GM18499 (cell line): Measurements from ENCODE around the gene HS6ST1.
"Not testable (repeated sequence)": the region's sequence is repeated elsewhere in the genome, so short reads cannot be mapped to it uniquely, and the experiment has no call there.

ENCODE experiments used
- ATAC-seq: cut with Tn5 transposase; IDR thresholded peaks from one replicate; pipeline ENCODE4 v1.9.1; 2021; ENCODE audit warnings: moderate number of reproducible peaks; ENCODE audit not compliant: insufficient read depth, unreplicated experiment

Gene HS6ST1

DNA sequence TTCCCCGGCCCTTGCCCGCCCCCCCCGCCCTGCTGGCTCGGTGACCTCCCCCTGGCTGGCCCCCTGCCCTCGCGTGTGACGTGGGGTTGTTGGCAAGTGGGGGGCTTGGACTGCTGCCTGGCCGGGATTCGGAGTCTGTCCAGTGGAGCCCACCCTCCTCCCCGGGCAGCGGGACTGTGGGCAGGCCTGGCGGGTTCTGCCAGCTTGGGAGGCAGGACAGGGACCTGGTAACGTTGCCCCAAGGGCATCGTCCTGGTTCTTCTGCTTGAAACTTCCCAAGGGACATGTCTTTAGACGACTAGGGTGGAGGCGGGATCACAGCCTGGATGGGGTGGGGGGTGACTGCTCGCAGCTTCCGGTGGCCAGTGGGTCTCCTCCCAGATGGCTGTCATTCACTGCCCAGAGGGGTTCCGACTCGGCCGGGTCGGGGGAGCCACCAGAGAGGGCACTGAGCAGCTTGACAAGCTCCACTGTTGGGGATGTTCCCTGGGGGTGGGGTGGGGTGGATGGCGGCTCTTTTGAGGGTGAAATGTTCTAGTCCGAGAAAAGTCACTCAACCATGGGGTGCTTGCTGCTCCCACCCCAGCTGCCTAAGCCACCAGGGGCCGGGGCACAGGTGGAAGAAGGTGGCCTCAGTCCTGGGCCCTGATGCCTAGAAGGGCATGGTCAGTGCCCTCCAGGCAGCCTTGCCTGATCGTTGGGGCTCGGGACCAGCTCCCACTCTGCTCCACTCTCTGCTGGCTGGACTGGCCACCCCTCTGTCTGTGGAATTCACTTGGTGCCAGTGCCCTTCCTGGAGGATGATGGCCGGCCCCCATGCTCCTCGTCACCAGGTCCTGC lies 4.3 kb upstream of the HS6ST1 start:
- no peak for ATAC-seq

GRCh38 chr2:128321784-128322714 lies 3.4 kb upstream of the HS6ST1 start:
- ATAC-seq = peak; percentile 34

GRCh38 chr2:128320906-128321771 lies 2.5 kb upstream of the HS6ST1 start:
- no peak for ATAC-seq

- ATAC-seq = no peak
Observed at GRCh38 chr2:128320192-128320905, 1.7 kb upstream of the HS6ST1 start.

- ATAC-seq = no peak
Observed at GRCh38 chr2:128319631-128320191, 1.0 kb upstream of the HS6ST1 start.

GRCh38 chr2:128318245-128318644 lies 423 bp downstream of the HS6ST1 start:
- ATAC-seq = not testable (repeated sequence)

GRCh38 chr2:128317899-128318225 lies 806 bp downstream of the HS6ST1 start:
- not testable (repeated sequence) for ATAC-seq

DNA sequence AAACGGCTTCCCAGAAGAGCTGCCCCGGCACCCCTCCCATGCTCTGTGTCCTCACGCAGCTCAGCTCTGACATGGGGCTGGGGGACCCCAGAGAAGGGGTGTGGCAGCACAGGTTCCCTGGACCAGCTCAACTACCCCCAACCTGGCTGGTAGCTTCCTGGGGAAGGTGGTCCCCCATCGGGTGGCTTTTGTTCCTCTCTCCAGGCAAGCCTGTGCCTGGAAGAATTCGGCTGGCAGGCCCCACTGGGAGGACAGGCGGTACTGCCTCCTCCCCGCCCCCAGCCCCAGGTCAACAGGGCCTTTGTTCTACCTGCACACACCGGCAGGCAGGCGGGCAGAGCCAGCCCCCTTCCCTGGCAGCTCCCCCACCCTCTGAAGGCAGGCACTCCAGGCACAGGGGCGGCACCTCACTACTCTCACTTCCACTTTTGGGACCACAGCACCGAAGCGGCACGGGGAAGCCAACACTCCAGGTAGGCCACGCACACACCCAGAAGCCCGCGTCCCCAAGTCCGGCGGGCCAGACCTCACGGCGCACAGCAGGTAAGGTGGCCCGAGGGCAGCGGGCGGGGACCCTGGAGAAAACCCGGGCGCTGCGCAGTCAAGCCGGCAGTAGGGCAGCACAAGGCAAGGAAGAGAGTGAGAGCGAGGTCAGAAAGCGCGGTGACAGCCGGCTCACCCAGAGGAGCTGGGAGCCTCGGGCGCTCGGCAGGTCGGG lies 1.3 kb downstream of the HS6ST1 start:
- no peak for ATAC-seq

DNA sequence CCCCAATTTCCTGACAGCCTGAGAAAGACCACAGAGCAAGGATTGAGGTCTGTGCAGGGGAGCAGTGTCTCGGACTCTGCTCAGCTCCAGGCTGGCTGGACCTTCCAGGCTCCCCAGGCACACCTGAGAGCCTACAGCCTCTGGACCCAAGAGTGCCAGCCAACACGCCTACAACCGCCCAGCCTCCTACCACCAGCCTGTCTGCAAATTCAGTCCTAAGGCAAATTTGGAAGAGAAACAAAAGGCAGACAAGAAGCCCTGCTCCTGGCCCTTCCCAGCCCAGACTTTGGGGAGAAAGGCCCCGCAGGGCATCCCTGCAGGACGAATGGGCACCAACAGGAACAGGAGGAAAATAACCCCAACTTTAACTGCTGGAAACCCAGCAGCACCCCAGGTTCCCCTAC lies 1.9 kb downstream of the HS6ST1 start:
- no peak for ATAC-seq

DNA sequence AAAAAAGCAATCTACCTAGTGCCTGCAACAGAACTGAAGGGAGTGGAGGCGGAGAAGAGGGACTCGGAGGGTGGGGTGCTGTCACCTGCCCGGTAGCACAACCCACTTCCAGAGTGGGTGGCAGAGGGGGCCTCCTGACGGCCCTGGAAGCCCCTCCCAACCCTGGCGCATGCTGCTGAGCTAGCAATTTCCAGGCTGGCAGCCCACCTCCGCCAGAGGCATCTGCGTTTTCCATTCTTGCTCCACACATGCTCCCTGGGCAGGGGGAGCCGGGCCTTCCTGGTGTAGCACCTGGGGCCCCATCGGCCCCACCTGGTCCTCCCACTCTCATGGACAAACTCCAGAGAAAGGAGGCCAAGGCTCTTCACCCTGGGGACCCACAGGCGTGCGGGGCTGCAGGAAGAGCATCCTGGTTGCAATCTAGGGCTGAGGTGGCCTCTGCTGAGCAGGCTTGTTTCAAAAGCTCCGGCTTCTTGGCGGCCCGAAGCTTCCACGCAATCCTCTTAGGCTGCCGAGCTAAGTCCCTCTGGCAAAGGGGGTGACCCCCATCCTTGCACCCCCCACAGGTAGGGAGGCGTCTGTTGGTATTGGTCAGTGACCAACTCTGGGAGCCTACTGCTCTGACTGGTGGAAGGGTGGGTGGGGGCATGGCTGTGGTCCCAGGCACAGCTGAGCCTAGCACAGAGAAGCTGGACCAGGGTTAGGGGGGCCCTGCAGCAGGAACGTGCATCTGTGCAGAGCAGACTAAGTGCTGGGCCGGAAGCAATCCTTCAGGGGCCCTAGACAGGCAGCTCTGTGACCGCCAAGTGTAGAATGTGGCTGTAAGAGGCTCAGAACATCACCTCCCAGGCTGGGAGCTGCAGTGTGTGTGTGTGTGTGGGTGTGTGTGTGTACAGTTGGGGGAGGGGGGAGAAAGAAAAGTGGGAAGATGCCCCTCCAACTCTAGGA lies 2.6 kb downstream of the HS6ST1 start:
- ATAC-seq = no peak

DNA sequence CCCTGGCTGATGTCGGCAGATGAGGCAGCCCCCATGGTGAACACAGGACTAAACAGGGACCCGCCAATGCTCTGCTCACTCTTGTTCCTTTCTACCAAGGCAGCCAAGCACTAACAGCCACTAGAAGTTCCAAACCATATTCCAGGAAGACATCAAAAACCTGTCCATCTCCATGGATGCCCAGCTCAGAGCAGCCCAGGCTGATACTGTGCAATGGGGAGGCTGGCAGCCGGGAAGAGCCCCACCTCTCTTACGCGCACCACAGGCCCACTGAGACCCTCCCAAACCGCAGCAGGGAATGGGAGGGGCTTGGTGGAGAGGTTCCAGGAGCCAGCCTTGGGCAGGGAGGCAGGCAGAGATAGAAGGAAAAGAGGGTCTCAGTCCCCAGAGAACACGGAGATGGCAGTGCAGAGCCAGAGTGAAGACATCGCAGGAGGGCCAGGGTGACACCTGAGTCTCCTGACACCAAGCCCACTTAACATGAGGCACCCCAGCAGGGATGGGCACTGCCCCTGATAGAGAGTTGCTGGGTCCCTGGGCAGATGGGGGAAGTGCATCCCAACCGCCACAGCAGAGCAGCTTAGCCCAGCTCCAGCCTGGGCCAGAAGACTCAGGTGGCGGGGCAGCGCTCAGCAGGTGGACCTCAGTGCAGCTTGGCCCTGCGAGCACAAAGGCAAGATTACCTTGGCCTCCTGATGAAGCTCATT lies 3.4 kb downstream of the HS6ST1 start:
- ATAC-seq = no peak

DNA sequence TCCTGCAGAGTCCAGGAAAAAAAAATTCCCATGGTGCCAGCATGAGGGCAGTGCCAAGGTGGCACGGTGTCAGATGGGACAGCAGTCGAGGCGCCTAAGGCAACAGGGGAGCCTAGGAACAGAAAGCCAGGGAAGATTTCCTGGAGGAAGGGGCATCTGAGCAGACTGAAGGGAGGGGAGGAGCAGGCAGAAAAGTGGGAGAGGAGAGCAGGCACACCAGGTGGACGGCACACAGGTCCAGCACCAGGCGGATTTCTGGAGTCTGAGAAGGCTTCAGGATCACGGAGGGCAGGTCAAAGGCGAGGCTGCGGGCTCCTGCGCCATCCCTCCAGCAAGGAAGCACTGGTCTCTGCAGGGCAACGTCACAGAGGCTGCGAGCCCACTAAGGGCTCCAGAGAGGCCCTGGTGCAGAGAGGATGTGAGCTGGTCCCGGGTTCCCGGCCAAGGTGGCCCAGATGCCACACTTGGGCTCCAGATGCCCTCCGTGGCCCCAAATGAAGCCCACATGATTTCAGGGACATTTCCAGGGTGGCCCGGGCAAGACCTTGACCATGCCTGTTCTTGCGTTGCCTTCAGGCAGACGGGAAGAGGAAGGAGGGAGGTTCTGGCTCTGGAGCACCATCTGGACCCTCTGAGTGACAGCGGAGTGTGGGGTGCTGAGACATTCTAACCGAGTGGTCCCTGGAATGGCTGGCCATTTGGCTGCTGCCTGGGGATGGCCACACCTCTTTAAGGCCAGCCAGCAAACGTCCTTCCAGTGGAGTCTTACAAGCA lies 4.1 kb downstream of the HS6ST1 start:
- no peak for ATAC-seq

DNA sequence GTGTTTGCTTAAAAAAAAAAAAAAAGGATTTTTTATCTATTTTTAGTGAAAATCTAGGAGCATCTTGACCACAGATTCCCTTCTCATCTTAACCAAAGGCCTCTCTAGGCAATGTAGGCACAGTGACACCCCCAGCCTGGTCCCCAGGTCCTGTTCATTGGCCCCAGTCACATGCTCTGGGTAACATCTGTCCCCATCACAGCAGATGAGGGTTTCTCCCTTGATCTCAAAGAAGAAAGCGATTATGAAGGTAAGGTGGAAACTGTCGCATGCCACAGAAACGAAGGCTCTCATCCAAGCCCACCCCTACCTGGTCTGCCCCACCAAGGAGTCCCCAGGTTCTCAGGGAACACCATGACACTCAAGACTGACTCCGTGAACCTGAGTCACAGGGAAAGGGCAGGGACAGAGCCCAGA lies 4.7 kb downstream of the HS6ST1 start:
- no peak for ATAC-seq

- no peak for ATAC-seq
Observed at GRCh38 chr2:128313091-128313836, 5.4 kb downstream of the HS6ST1 start.

- no peak for ATAC-seq
Observed at GRCh38 chr2:128312411-128312810, 6.3 kb downstream of the HS6ST1 start.
